Astrocyte (in vitro differentiated cells and primary cell): ENCODE measurements around the gene MAGI1. TPM values are rescaled to one million over a fixed set of nuclear protein-coding genes. Genes with fewer than 3 reads are reported as not detected.

Experiments
- DNase-seq: peaks from one replicate; pipeline ENCODE4 v3.0.0-alpha.2; 2010; ENCODE audit warnings: low read depth
- FAIRE-seq: peaks from 2 replicates; lab custom pipeline; 2011; peaks lifted over from hg19 to GRCh38; lab: Jason Lieb, UNC
- H2AFZ ChIP-seq: 2 replicates; pipeline ENCODE4 v1.6.0; 2012; ENCODE audit warnings: low read depth, low read length, inconsistent platforms
- H3K27ac ChIP-seq: 2 replicates; pipeline ENCODE4 v1.5.1; 2011; ENCODE audit warnings: low read depth, low read length, inconsistent platforms
- H3K27me3 ChIP-seq: 2 replicates; pipeline ENCODE4 v1.6.0; 2011; ENCODE audit warnings: low read length, inconsistent platforms; ENCODE audit not compliant: insufficient read depth
- H3K36me3 ChIP-seq: 2 replicates; pipeline ENCODE4 v1.5.1; 2011; ENCODE audit warnings: low read length, inconsistent platforms; ENCODE audit not compliant: insufficient read depth
- H3K4me1 ChIP-seq: 2 replicates; pipeline ENCODE4 v1.5.1; 2011; ENCODE audit warnings: low read length, inconsistent platforms; ENCODE audit not compliant: insufficient read depth
- H3K4me2 ChIP-seq: 2 replicates; pipeline ENCODE4 v1.6.0; 2012; ENCODE audit warnings: low read length, inconsistent platforms
- H3K4me3 ChIP-seq: 2 replicates; pipeline ENCODE4 v1.5.1; 2011; ENCODE audit warnings: low read depth, mild to moderate bottlenecking, low read length, inconsistent platforms; ENCODE audit not compliant: insufficient read depth
- H3K79me2 ChIP-seq: 2 replicates; pipeline ENCODE4 v1.6.0; 2012; ENCODE audit warnings: mild to moderate bottlenecking, low read length, inconsistent platforms; ENCODE audit not compliant: insufficient read depth
- H3K9ac ChIP-seq: 2 replicates; pipeline ENCODE4 v1.6.0; 2012; ENCODE audit warnings: mild to moderate bottlenecking, low read length, inconsistent platforms
- H3K9me3 ChIP-seq: 2 replicates; pipeline ENCODE4 v1.5.1; 2012; ENCODE audit warnings: low read depth, mild to moderate bottlenecking, low read length, inconsistent platforms; ENCODE audit not compliant: insufficient read depth
- H4K20me1 ChIP-seq: 2 replicates; pipeline ENCODE4 v1.6.0; 2012; ENCODE audit warnings: low read length, inconsistent platforms; ENCODE audit not compliant: insufficient read depth
- H3K27ac Mint-ChIP-seq: one replicate; pipeline ENCODE4 v1.8.0; 2021; ENCODE audit warnings: mild to moderate bottlenecking, mixed read lengths; ENCODE audit not compliant: unreplicated experiment
- H3K27me3 Mint-ChIP-seq: one replicate; pipeline ENCODE4 v1.8.0; 2021; ENCODE audit warnings: low read depth, mixed read lengths; ENCODE audit not compliant: unreplicated experiment
- H3K36me3 Mint-ChIP-seq: one replicate; pipeline ENCODE4 v1.8.0; 2021; ENCODE audit warnings: low read depth, mixed read lengths; ENCODE audit not compliant: unreplicated experiment
- H3K4me1 Mint-ChIP-seq: one replicate; pipeline ENCODE4 v1.8.0; 2021; ENCODE audit warnings: low read depth, mixed read lengths; ENCODE audit not compliant: unreplicated experiment
- H3K4me3 Mint-ChIP-seq: one replicate; pipeline ENCODE4 v1.8.0; 2021; ENCODE audit warnings: mild to moderate bottlenecking, moderate library complexity, mixed read lengths; ENCODE audit not compliant: unreplicated experiment
- H3K9me3 Mint-ChIP-seq: one replicate; pipeline ENCODE4 v1.8.0; 2021; ENCODE audit warnings: mild to moderate bottlenecking, mixed read lengths; ENCODE audit not compliant: unreplicated experiment
- CTCF ChIP-seq: IDR thresholded peaks from 2 replicates; pipeline ENCODE4 v1.5.1; 2011; ENCODE audit warnings: low read depth, mild to moderate bottlenecking, inconsistent platforms, low read length, moderate library complexity; ENCODE audit not compliant: insufficient read depth
- EZH2 ChIP-seq: IDR thresholded peaks from 2 replicates; pipeline ENCODE4 v1.6.1; 2012; ENCODE audit warnings: mild to moderate bottlenecking, low read length, inconsistent platforms; ENCODE audit not compliant: insufficient read depth
- total RNA-seq: library from RNA; stranded (reverse); gene quantifications from 2 replicates; pipeline ENCODE4 v1.2.1, GENCODE V29; 2021

Gene MAGI1
- total RNA-seq, 1 donor from 2014 or later, result 31.8 TPM

DNA sequence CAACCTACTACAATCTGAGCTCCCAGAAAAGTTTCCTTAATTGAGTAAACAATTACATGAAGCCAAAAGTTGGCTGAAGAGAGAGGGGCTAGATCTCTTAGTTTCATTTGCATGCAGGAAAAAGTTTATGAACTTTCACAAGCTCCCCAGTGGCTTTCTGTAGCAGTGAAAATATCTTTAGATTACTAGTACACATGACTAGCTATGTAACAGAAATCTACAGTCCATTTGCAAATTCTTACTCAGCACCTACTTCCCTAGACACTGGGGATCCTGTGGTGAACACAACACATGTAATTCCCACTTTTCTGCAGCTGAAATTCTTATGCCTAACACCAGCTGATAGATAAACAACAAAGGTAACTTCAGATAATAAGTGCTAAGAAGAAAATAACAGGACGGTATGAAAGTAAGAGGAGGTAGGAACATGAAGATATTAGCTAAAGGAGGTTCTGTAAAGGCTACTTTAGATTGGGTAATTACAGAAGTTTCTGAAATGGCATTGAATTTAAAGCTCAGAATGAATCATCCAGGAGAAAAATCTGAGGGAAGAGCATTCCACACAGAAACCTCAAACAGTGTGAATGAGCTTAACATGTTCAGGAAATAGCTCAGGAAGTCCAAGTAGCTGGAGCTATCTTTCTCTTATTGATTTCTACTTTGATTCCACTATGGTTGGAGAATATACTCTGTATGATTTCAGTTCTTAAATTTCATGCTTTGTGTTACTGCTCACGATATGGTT, 204.8 kb downstream of the MAGI1 start:
- peaks cover 24% of the 10 kb centered on the region for H3K4me1 ChIP-seq
- H3K4me2 ChIP-seq, result peak overlapping the region; percentile 74
- Mint-ChIP-seq H3K36me3 (peaks cover 3% of the 10 kb centered on the region), H3K27me3 (no peaks in the 10 kb centered on the region), H3K27ac (peak overlapping the region; percentile 93), H3K4me3 (no peak overlapping the region), H3K4me1 (peaks cover 69% of the 10 kb centered on the region), H3K9me3 (peaks cover 4% of the 10 kb centered on the region)
- no peaks in the 10 kb centered on the region for H3K79me2 ChIP-seq
- peak overlapping the region; percentile 26 for H3K27ac ChIP-seq
- H4K20me1 ChIP-seq, result no peaks in the 10 kb centered on the region
- H2AFZ ChIP-seq, result no peak overlapping the region
- TF ChIP-seq CTCF, result no peak
- TF ChIP-seq EZH2, result no peak
- FAIRE-seq (peak; percentile 99), DNase-seq (peak; percentile 81)
- H3K27me3 ChIP-seq, result no peaks in the 10 kb centered on the region
- peak overlapping the region; percentile 25 for H3K9ac ChIP-seq
- H3K4me3 ChIP-seq, result no peak overlapping the region
- H3K9me3 ChIP-seq, result no peaks in the 10 kb centered on the region
- H3K36me3 ChIP-seq, result no peaks in the 10 kb centered on the region

DNA sequence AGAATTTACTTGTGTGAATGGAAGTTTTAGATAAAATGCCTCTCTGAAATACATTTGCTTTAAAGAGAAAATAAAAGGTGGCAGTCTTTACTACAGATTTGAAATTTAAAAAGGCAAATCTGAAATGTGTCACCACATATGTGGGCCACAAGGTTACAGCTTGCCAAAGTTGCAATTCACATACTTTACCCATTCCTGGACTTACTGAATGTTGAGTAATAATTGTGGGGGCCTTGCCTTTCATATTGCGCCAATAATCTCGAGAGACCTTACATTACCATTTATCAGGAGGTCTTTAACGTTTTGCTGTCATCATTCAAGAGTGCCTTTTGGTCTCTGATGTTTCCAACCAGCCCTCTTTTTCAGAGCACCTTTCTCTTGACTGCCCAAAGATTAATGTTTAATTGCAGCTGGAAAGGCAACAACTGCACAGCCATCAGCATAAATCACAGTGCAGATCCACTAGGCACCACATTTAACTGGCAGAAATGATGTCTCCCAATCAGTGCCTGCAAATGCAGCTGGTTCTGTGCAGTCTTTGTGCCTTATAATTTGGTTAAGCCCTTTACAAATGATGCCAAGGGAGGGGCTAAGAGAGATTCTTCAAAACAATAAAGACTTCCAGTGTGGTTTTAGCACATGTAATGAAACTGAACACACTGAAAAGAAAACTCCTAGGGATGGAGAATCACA, 206.8 kb downstream of the MAGI1 start:
- Histone ChIP-seq H3K27me3 (no peaks in the 10 kb centered on the region), H3K9me3 (no peaks in the 10 kb centered on the region), H3K4me1 (peaks cover 33% of the 10 kb centered on the region), H3K9ac (no peak overlapping the region), H3K4me2 (no peak overlapping the region), H3K27ac (no peak overlapping the region), H2AFZ (no peak overlapping the region), H3K36me3 (no peaks in the 10 kb centered on the region), H3K79me2 (no peaks in the 10 kb centered on the region), H3K4me3 (no peak overlapping the region), H4K20me1 (no peaks in the 10 kb centered on the region)
- peak overlapping the region; percentile 42 for H3K27ac Mint-ChIP-seq
- H3K4me1 Mint-ChIP-seq, result peaks cover 77% of the 10 kb centered on the region
- peaks cover 3% of the 10 kb centered on the region for H3K36me3 Mint-ChIP-seq
- FAIRE-seq, result peak; percentile 66
- H3K9me3 Mint-ChIP-seq, result peaks cover 2% of the 10 kb centered on the region
- no peak overlapping the region for H3K4me3 Mint-ChIP-seq
- DNase-seq, result peak; percentile 95
- TF ChIP-seq CTCF, result no peak
- TF ChIP-seq EZH2, result no peak
- no peaks in the 10 kb centered on the region for H3K27me3 Mint-ChIP-seq
